Gastroesophageal sphincter (tissue), 3 donors: ENCODE data around the gene KREMEN1.

Source experiments
- CTCF ChIP-seq, 4 experiments: fragments of 200-600 bp in 2 of 4; fragments of 450-650 bp in 2 of 4; sonication (generic) in 1 of 4; IDR thresholded peaks; one replicate each; pipeline ENCODE4 v1.5.1; 2017 to 2019; ENCODE audit warnings: antibody characterized with exemption in 4 of 4, mild to moderate bottlenecking in 2 of 4, moderate library complexity in 2 of 4
- POLR2A ChIP-seq, 2 donors: fragments of 450-650 bp; IDR thresholded peaks; one replicate each; pipeline ENCODE4 v1.6.1; 2017; ENCODE audit warnings: antibody characterized with exemption in 2 of 2, mild to moderate bottlenecking in 2 of 2, moderate library complexity in 1 of 2

- TF ChIP-seq CTCF (IDR thresholded peaks at IDR 0.05) (no peak), POLR2A (IDR thresholded peaks at IDR 0.05) (no peak)
Observed at GRCh38 chr22:29152954-29153719, 80.3 kb downstream of the KREMEN1 start.
